Cardiac muscle cell (in vitro differentiated cells and primary cell): Measurements from ENCODE around the gene CYP2W1. TPM values are rescaled to one million over a fixed set of nuclear protein-coding genes. Genes with fewer than 3 reads are reported as not detected.

Experiments
- polyA plus RNA-seq: library from polyadenylated mRNA; unstranded; fragments of >200 nt; fragmentation: Nextera tagmentation; extraction: Ambion mirVana; gene quantifications from 2 replicates; pipeline ENCODE4 v1.2.1, GENCODE V29; 2016
- total RNA-seq: library from RNA; depleted of rRNA; stranded (reverse); fragments of >200 nt; gene quantifications from 2 replicates; pipeline ENCODE4 v1.2.3, GENCODE V29; 2016

Gene CYP2W1
- total and polyA plus RNA-seq, 2 experiments from 2014 or later = 0.10 to 3.4 TPM

Other genes starting within 250 kb of the CYP2W1 start
- 172 and 188 TPM in 2 replicates for gene SUN1, start 150.7 kb upstream of the CYP2W1 start, total RNA-seq
- gene SUN1, start 150.7 kb upstream of the CYP2W1 start, polyA plus RNA-seq = 152 and 172 TPM in 2 replicates
- 45.3 and 55.0 TPM in 2 replicates for gene GET4, start 106.6 kb upstream of the CYP2W1 start, total RNA-seq
- gene GET4, start 106.6 kb upstream of the CYP2W1 start, polyA plus RNA-seq = 75.4 and 82.6 TPM in 2 replicates
- 12.0 and 12.8 TPM in 2 replicates for gene ADAP1, start 28.5 kb upstream of the CYP2W1 start, total RNA-seq
- gene ADAP1, start 28.5 kb upstream of the CYP2W1 start, polyA plus RNA-seq = 9.6 and 14.4 TPM in 2 replicates
- 11.7 and 18.1 TPM in 2 replicates for gene COX19, start 7.6 kb upstream of the CYP2W1 start, total RNA-seq
- 18.3 and 23.6 TPM in 2 replicates for gene COX19, start 7.6 kb upstream of the CYP2W1 start, polyA plus RNA-seq
- gene GPR146, start 61.4 kb downstream of the CYP2W1 start, total RNA-seq = 11.2 and 16.3 TPM in 2 replicates
- 4.4 and 7.5 TPM in 2 replicates for gene GPR146, start 61.4 kb downstream of the CYP2W1 start, polyA plus RNA-seq
- 1.6 and 5.2 TPM in 2 replicates for gene GPER1, start 104.9 kb downstream of the CYP2W1 start, total RNA-seq
- 1.7 and 3.4 TPM in 2 replicates for gene GPER1, start 104.9 kb downstream of the CYP2W1 start, polyA plus RNA-seq
- 6.0 and 12.2 TPM in 2 replicates for gene ZFAND2A, start 177.0 kb downstream of the CYP2W1 start, total RNA-seq
- gene ZFAND2A, start 177.0 kb downstream of the CYP2W1 start, polyA plus RNA-seq = 22.4 and 24.6 TPM in 2 replicates
- gene UNCX, start 249.7 kb downstream of the CYP2W1 start, total RNA-seq = 6.4 and 11.8 TPM in 2 replicates
- gene UNCX, start 249.7 kb downstream of the CYP2W1 start, polyA plus RNA-seq = 6.7 and 14.6 TPM in 2 replicates